Chondrocyte (in vitro differentiated cells): ENCODE data around the gene ASTN2. TPM values are rescaled to one million over a fixed set of nuclear protein-coding genes. Genes with fewer than 3 reads are reported as not detected.
"Not testable (repeated sequence)": the region's sequence is repeated elsewhere in the genome, so short reads cannot be mapped to it uniquely, and the experiment has no call there.

Experiments used
- DNase-seq: peaks from one replicate; pipeline ENCODE4 v3.0.0; 2021; ENCODE audit warnings: mixed read lengths, low spot score
- H3K27ac Mint-ChIP-seq: one replicate; pipeline ENCODE4 v1.8.0; 2021; ENCODE audit warnings: mild to moderate bottlenecking, moderate library complexity, mixed read lengths; ENCODE audit not compliant: unreplicated experiment
- H3K27me3 Mint-ChIP-seq: 2 replicates; pipeline ENCODE4 v1.8.0; 2021; ENCODE audit warnings: low read depth, mixed read lengths
- H3K36me3 Mint-ChIP-seq: 2 replicates; pipeline ENCODE4 v1.8.0; 2021; ENCODE audit warnings: low read depth, mixed read lengths
- H3K4me1 Mint-ChIP-seq: 2 replicates; pipeline ENCODE4 v1.8.0; 2021; ENCODE audit warnings: low read depth, mild to moderate bottlenecking, mixed read lengths
- H3K4me3 Mint-ChIP-seq: one replicate; pipeline ENCODE4 v1.8.0; 2021; ENCODE audit warnings: mild to moderate bottlenecking, moderate library complexity, mixed read lengths; ENCODE audit not compliant: unreplicated experiment
- H3K9me3 Mint-ChIP-seq: 2 replicates; pipeline ENCODE4 v1.8.0; 2021; ENCODE audit warnings: low read depth, mixed read lengths
- CTCF ChIP-seq: fragments of 200-600 bp; sonication (generic); IDR thresholded peaks from 2 replicates; pipeline ENCODE4 v1.5.0; 2021; ENCODE audit warnings: antibody characterized with exemption, mild to moderate bottlenecking, moderate library complexity
- total RNA-seq: library from RNA; stranded (reverse); gene quantifications from 3 replicates; pipeline ENCODE4 v1.2.1, GENCODE V29; 2021

Gene ASTN2
- total RNA-seq, 1 donor from 2014 or later, result 3.6 TPM

GRCh38 chr9:116895961-116896360, 518.9 kb downstream of the ASTN2 start:
- Mint-ChIP-seq H3K9me3 (peaks cover 13% of the 10 kb centered on the region), H3K27me3 (peaks cover 16% of the 10 kb centered on the region), H3K36me3 (no peaks in the 10 kb centered on the region), H3K4me1 (no peaks in the 10 kb centered on the region), H3K27ac (no peak overlapping the region), H3K4me3 (no peak overlapping the region)
- TF ChIP-seq CTCF, result no peak
- no peak for DNase-seq

- no peak for TF ChIP-seq CTCF
- peaks cover 27% of the 10 kb centered on the region for H3K27me3 Mint-ChIP-seq
- no peaks in the 10 kb centered on the region for H3K4me1 Mint-ChIP-seq
- no peaks in the 10 kb centered on the region for H3K36me3 Mint-ChIP-seq
- H3K4me3 Mint-ChIP-seq, result no peak overlapping the region
- H3K9me3 Mint-ChIP-seq, result no peaks in the 10 kb centered on the region
- H3K27ac Mint-ChIP-seq, result no peak overlapping the region
- DNase-seq, result no peak
These were observed 523.4 kb downstream of the ASTN2 start for GRCh38 chr9:116891424-116891823.

- not testable (repeated sequence) for H3K4me3 Mint-ChIP-seq
These were observed 526.4 kb downstream of the ASTN2 start for GRCh38 chr9:116888476-116888875.

GRCh38 chr9:116888066-116888465, 526.8 kb downstream of the ASTN2 start:
- peaks cover 20% of the 10 kb centered on the region for H3K27me3 Mint-ChIP-seq
- H3K36me3 Mint-ChIP-seq, result no peaks in the 10 kb centered on the region
- no peak overlapping the region for H3K27ac Mint-ChIP-seq
- DNase-seq, result no peak
- H3K4me3 Mint-ChIP-seq, result no peak overlapping the region
- no peaks in the 10 kb centered on the region for H3K4me1 Mint-ChIP-seq
- no peak for TF ChIP-seq CTCF
- H3K9me3 Mint-ChIP-seq, result no peaks in the 10 kb centered on the region

More at GRCh38 chr9:116888476-116888875, 526.4 kb downstream of the ASTN2 start:
- peaks cover 20% of the 10 kb centered on the region for H3K27me3 Mint-ChIP-seq
- H3K9me3 Mint-ChIP-seq, DNase-seq, H3K4me1 Mint-ChIP-seq, H3K36me3 Mint-ChIP-seq, H3K27ac Mint-ChIP-seq: not testable (repeated sequence)

- Mint-ChIP-seq H3K27ac (no peak overlapping the region), H3K9me3 (no peaks in the 10 kb centered on the region), H3K36me3 (no peaks in the 10 kb centered on the region), H3K27me3 (peaks cover 8% of the 10 kb centered on the region), H3K4me1 (no peaks in the 10 kb centered on the region), H3K4me3 (no peak overlapping the region)
- TF ChIP-seq CTCF, result no peak
- no peak for DNase-seq
These were observed 531.2 kb downstream of the ASTN2 start for GRCh38 chr9:116883676-116884075.

GRCh38 chr9:116877072-116877471, 537.8 kb downstream of the ASTN2 start:
- DNase-seq, result no peak
- Mint-ChIP-seq H3K36me3 (peaks cover 3% of the 10 kb centered on the region), H3K27ac (no peak overlapping the region), H3K4me3 (no peak overlapping the region), H3K4me1 (no peaks in the 10 kb centered on the region), H3K9me3 (peaks cover 15% of the 10 kb centered on the region), H3K27me3 (peaks cover 5% of the 10 kb centered on the region)
- no peak for TF ChIP-seq CTCF
